ENCODE data around the gene SOX6.
"Not testable (repeated sequence)": the region's sequence is repeated elsewhere in the genome, so short reads cannot be mapped to it uniquely, and the experiment has no call there.

SOX6 gene

DNA sequence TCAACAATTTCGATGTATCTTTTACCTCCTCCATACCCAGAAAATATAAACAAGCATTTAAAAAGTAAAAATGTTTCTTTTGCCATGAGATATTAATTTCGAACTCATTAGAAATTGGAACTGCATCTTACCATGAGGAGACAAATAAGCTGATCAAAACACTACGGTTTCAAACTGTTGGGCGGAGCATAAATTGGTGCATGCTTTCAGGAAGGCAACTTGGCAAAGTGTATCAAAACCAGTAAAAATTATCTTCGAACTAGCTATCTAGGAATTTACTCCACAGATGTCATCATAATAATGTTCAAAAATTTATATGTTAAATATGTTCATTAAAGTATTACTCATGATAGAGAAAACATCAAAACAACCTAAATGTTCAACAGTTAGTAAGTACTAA, 21.4 kb upstream of the SOX6 start:
- Histone ChIP-seq H3K36me3 (replicated peaks in 1 of 2; ENCODE audit: control insufficient read depth in 2 of 2, insufficient read depth in 2 of 2, low read length in 2 of 2) (no peaks in the 10 kb centered on the region), H3K4me3 (ENCODE audit: low read length in 2 of 2) (no peak overlapping the region), H3K4ac (ENCODE audit: low read length) (no peak overlapping the region), H2BK12ac (ENCODE audit: low read length) (no peak overlapping the region), H3K14ac (ENCODE audit: low read length) (no peak overlapping the region), H3K27me3 (ENCODE audit: control insufficient read depth in 3 of 3, insufficient read depth in 3 of 3, low read depth in 1 of 3, low read length in 3 of 3) (no peaks in the 10 kb centered on the region), H4K91ac (ENCODE audit: low read depth, low read length, poor library complexity) (no peak overlapping the region), H3K18ac (ENCODE audit: low read length) (no peak overlapping the region), H3K9ac (ENCODE audit: low read depth, low read length, poor library complexity) (no peak overlapping the region), H3K4me2 (ENCODE audit: insufficient read depth, low read length, poor library complexity, severe bottlenecking) (no peak overlapping the region), H3K79me1 (ENCODE audit: low read depth, low read length) (no peaks in the 10 kb centered on the region), H2BK120ac (ENCODE audit: low read depth, low read length) (no peak overlapping the region), H3K27ac (replicated peaks; ENCODE audit: low read length) (no peak overlapping the region), H2AK5ac (ENCODE audit: low read depth, low read length) (no peak overlapping the region), H2AFZ (ENCODE audit: low read length) (no peak overlapping the region), H3K4me1 (ENCODE audit: control insufficient read depth in 2 of 2, insufficient read depth in 1 of 2, low read depth in 1 of 2, low read length in 2 of 2) (no peaks in the 10 kb centered on the region), H3K9me3 (replicated peaks in 1 of 2; ENCODE audit: control insufficient read depth in 2 of 2, insufficient read depth in 1 of 2, low read depth in 1 of 2, low read length in 2 of 2) (no peaks in the 10 kb centered on the region), H2BK15ac (ENCODE audit: low read length) (no peak overlapping the region), H2BK5ac (ENCODE audit: low read length) (no peak overlapping the region), H3K23ac (ENCODE audit: low read depth, low read length, poor library complexity) (no peak overlapping the region), H4K8ac (ENCODE audit: low read depth, low read length) (no peak overlapping the region)
- WGBS, 2 donors (ENCODE audit: extremely low coverage in 2 of 2, insufficient read length in 2 of 2, insufficient replicate concordance in 1 of 2) = no CpG with 5 or more reads among the region's 5 CpGs
- no peak for DNase-seq (ENCODE audit: low spot score)

GRCh38 chr11:16375664-16376063, 19.3 kb upstream of the SOX6 start:
- not testable (repeated sequence) for H3K9me3 ChIP-seq (replicated peaks in 1 of 2; ENCODE audit: control insufficient read depth in 2 of 2, insufficient read depth in 1 of 2, low read depth in 1 of 2, low read length in 2 of 2); H2BK15ac ChIP-seq (ENCODE audit: low read length); H3K14ac ChIP-seq (ENCODE audit: low read length); H3K18ac ChIP-seq (ENCODE audit: low read length); H4K91ac ChIP-seq (ENCODE audit: low read depth, low read length, poor library complexity); H3K27me3 ChIP-seq (ENCODE audit: control insufficient read depth in 3 of 3, insufficient read depth in 3 of 3, low read depth in 1 of 3, low read length in 3 of 3); H2BK120ac ChIP-seq (ENCODE audit: low read depth, low read length); H2AFZ ChIP-seq (ENCODE audit: low read length); H2BK5ac ChIP-seq (ENCODE audit: low read length); H3K36me3 ChIP-seq (replicated peaks in 1 of 2; ENCODE audit: control insufficient read depth in 2 of 2, insufficient read depth in 2 of 2, low read length in 2 of 2); H2BK12ac ChIP-seq (ENCODE audit: low read length); H4K8ac ChIP-seq (ENCODE audit: low read depth, low read length); H3K27ac ChIP-seq (replicated peaks; ENCODE audit: low read length); H3K4ac ChIP-seq (ENCODE audit: low read length); H3K23ac ChIP-seq (ENCODE audit: low read depth, low read length, poor library complexity); H3K79me1 ChIP-seq (ENCODE audit: low read depth, low read length); H3K9ac ChIP-seq (ENCODE audit: low read depth, low read length, poor library complexity); H3K4me3 ChIP-seq (ENCODE audit: low read length in 2 of 2); H3K4me2 ChIP-seq (ENCODE audit: insufficient read depth, low read length, poor library complexity, severe bottlenecking); DNase-seq (ENCODE audit: low spot score); H2AK5ac ChIP-seq (ENCODE audit: low read depth, low read length); H3K4me1 ChIP-seq (ENCODE audit: control insufficient read depth in 2 of 2, insufficient read depth in 1 of 2, low read depth in 1 of 2, low read length in 2 of 2)
- no CpG with 5 or more reads among the region's 3 CpGs for WGBS, 2 donors (ENCODE audit: extremely low coverage in 2 of 2, insufficient read length in 2 of 2, insufficient replicate concordance in 1 of 2)

DNA sequence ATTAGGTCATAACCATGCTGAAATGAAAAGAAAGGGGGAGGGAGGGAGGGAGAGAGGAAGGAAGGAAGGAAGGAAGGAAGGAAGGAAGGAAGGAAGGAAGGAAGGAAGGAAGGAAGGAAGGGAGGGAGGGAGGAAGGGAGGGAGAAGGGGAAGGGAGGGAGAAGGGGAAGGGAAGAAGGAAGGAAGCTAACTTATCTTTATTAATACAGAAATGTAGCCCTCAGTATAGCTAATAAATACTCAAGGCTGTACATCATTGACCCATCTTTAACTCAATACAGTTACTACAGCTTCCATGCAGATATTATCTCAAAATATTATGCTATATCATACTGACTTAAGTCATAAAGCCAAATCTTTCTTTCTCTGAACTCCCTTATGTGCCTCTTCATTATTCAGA, 17.4 kb upstream of the SOX6 start:
- no peaks in the 10 kb centered on the region for H3K4me1 ChIP-seq (ENCODE audit: control insufficient read depth in 2 of 2, insufficient read depth in 1 of 2, low read depth in 1 of 2, low read length in 2 of 2)
- no peaks in the 10 kb centered on the region for H3K27me3 ChIP-seq (ENCODE audit: control insufficient read depth in 3 of 3, insufficient read depth in 3 of 3, low read depth in 1 of 3, low read length in 3 of 3)
- H4K8ac ChIP-seq (ENCODE audit: low read depth, low read length) = no peak overlapping the region

DNA sequence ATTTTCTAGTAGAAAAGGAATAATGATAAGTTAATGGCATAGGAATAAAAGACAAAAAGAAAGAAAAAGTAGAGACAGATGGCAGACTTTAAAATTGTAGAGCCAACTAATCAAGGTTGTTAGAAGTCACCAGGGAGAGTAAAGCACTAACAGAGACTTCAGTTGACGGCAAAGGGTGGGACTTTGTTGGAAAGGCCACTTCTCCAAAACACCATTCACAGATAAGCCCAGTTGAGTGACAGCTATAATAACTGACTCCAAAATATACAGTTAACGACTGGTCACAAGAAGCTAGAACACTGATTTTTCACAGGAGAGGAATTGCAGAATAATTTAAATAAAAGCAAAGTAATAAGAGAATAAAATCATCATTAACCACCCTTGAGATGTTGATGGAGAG, 16.0 kb upstream of the SOX6 start:
- WGBS, 2 donors (ENCODE audit: extremely low coverage in 2 of 2, insufficient read length in 2 of 2, insufficient replicate concordance in 1 of 2) = no CpG with 5 or more reads among the region's 2 CpGs
- no peak for DNase-seq (ENCODE audit: low spot score)
- no peaks in the 10 kb centered on the region for H3K79me1 ChIP-seq (ENCODE audit: low read depth, low read length)

More for the DNA sequence above, 17.4 kb upstream of the SOX6 start:
- Histone ChIP-seq H3K23ac (ENCODE audit: low read depth, low read length, poor library complexity) (no peak overlapping the region), H2BK5ac (ENCODE audit: low read length) (no peak overlapping the region), H3K9ac (ENCODE audit: low read depth, low read length, poor library complexity) (no peak overlapping the region), H3K9me3 (replicated peaks in 1 of 2; ENCODE audit: control insufficient read depth in 2 of 2, insufficient read depth in 1 of 2, low read depth in 1 of 2, low read length in 2 of 2) (peaks cover 0 to 2% of the 10 kb centered on the region in 2 donors), H3K14ac (ENCODE audit: low read length) (no peak overlapping the region), H3K18ac (ENCODE audit: low read length) (no peak overlapping the region), H2BK12ac (ENCODE audit: low read length) (no peak overlapping the region), H3K36me3 (replicated peaks in 1 of 2; ENCODE audit: control insufficient read depth in 2 of 2, insufficient read depth in 2 of 2, low read length in 2 of 2) (no peaks in the 10 kb centered on the region), H4K91ac (ENCODE audit: low read depth, low read length, poor library complexity) (no peak overlapping the region), H3K4me3 (ENCODE audit: low read length in 2 of 2) (no peak overlapping the region), H3K4me2 (ENCODE audit: insufficient read depth, low read length, poor library complexity, severe bottlenecking) (no peak overlapping the region), H3K27ac (replicated peaks; ENCODE audit: low read length) (no peak overlapping the region), H2BK15ac (ENCODE audit: low read length) (no peak overlapping the region), H2AK5ac (ENCODE audit: low read depth, low read length) (no peak overlapping the region), H3K79me1 (ENCODE audit: low read depth, low read length) (no peaks in the 10 kb centered on the region), H3K4ac (ENCODE audit: low read length) (no peak overlapping the region), H2AFZ (ENCODE audit: low read length) (no peak overlapping the region), H2BK120ac (ENCODE audit: low read depth, low read length) (no peak overlapping the region)
- DNase-seq (ENCODE audit: low spot score) = no peak

More for the DNA sequence above, 16.0 kb upstream of the SOX6 start:
- Histone ChIP-seq H2BK120ac (ENCODE audit: low read depth, low read length) (no peak overlapping the region), H3K23ac (ENCODE audit: low read depth, low read length, poor library complexity) (no peak overlapping the region), H4K8ac (ENCODE audit: low read depth, low read length) (no peak overlapping the region), H2BK15ac (ENCODE audit: low read length) (no peak overlapping the region), H3K4me3 (ENCODE audit: low read length in 2 of 2) (no peak overlapping the region), H3K27me3 (ENCODE audit: control insufficient read depth in 3 of 3, insufficient read depth in 3 of 3, low read depth in 1 of 3, low read length in 3 of 3) (no peaks in the 10 kb centered on the region), H3K27ac (replicated peaks; ENCODE audit: low read length) (no peak overlapping the region), H2AFZ (ENCODE audit: low read length) (no peak overlapping the region), H4K91ac (ENCODE audit: low read depth, low read length, poor library complexity) (no peak overlapping the region), H3K9ac (ENCODE audit: low read depth, low read length, poor library complexity) (no peak overlapping the region), H3K4ac (ENCODE audit: low read length) (no peak overlapping the region), H3K4me2 (ENCODE audit: insufficient read depth, low read length, poor library complexity, severe bottlenecking) (no peak overlapping the region), H2BK5ac (ENCODE audit: low read length) (no peak overlapping the region), H3K9me3 (replicated peaks in 1 of 2; ENCODE audit: control insufficient read depth in 2 of 2, insufficient read depth in 1 of 2, low read depth in 1 of 2, low read length in 2 of 2) (peaks cover 0 to 2% of the 10 kb centered on the region in 2 donors), H2BK12ac (ENCODE audit: low read length) (no peak overlapping the region), H3K4me1 (ENCODE audit: control insufficient read depth in 2 of 2, insufficient read depth in 1 of 2, low read depth in 1 of 2, low read length in 2 of 2) (no peaks in the 10 kb centered on the region), H3K36me3 (replicated peaks in 1 of 2; ENCODE audit: control insufficient read depth in 2 of 2, insufficient read depth in 2 of 2, low read length in 2 of 2) (no peaks in the 10 kb centered on the region), H3K18ac (ENCODE audit: low read length) (no peak overlapping the region), H2AK5ac (ENCODE audit: low read depth, low read length) (no peak overlapping the region), H3K14ac (ENCODE audit: low read length) (no peak overlapping the region)

All from neuronal stem cell (in vitro differentiated cells).